GM12873 (cell line): Measurements from ENCODE around the gene TRPM1.
A peak's percentile ranks its signal among the peaks of the same experiment; 100 is the strongest.

ENCODE experiments used
- TF ChIP-seq, protein P1 (sequence below): IDR thresholded peaks from 2 replicates; pipeline ENCODE4 v1.5.1; 2012; ENCODE audit warnings: low read depth, mild to moderate bottlenecking, moderate library complexity, low read length, control low read depth; ENCODE audit not compliant: insufficient read depth; ENCODE audit errors: missing control alignments

TRPM1 gene

DNA sequence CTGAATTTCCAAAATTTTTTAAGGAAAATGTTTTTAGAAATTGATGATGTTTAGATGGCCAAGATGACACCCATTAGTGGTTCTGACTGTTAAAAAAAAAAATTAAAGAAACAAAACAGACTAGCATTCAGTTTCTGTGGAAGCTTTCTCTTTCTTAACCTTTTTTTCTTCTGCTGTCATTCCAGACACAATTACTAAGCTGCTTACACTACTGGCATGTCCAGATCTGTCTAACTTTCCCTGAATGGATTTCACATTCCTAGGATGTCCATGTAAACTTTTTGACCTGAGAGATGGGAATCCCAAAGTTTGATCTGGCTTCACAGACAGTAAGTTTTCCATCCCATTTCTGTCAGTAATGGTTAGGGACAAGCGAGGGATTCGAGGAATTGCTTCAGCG is 99.8 kb downstream of the TRPM1 start:
- TF ChIP-seq, protein P1, sequence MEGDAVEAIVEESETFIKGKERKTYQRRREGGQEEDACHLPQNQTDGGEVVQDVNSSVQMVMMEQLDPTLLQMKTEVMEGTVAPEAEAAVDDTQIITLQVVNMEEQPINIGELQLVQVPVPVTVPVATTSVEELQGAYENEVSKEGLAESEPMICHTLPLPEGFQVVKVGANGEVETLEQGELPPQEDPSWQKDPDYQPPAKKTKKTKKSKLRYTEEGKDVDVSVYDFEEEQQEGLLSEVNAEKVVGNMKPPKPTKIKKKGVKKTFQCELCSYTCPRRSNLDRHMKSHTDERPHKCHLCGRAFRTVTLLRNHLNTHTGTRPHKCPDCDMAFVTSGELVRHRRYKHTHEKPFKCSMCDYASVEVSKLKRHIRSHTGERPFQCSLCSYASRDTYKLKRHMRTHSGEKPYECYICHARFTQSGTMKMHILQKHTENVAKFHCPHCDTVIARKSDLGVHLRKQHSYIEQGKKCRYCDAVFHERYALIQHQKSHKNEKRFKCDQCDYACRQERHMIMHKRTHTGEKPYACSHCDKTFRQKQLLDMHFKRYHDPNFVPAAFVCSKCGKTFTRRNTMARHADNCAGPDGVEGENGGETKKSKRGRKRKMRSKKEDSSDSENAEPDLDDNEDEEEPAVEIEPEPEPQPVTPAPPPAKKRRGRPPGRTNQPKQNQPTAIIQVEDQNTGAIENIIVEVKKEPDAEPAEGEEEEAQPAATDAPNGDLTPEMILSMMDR: no peak

- TF ChIP-seq, protein P1: no peak
Measured at GRCh38 chr15:30999729-31000128, 101.8 kb downstream of the TRPM1 start.

GRCh38 chr15:30997270-30997669 is 104.3 kb downstream of the TRPM1 start:
- TF ChIP-seq, protein P1: no peak

- TF ChIP-seq, protein P1: no peak
Measured at GRCh38 chr15:30992249-30992864, 109.2 kb downstream of the TRPM1 start.

DNA sequence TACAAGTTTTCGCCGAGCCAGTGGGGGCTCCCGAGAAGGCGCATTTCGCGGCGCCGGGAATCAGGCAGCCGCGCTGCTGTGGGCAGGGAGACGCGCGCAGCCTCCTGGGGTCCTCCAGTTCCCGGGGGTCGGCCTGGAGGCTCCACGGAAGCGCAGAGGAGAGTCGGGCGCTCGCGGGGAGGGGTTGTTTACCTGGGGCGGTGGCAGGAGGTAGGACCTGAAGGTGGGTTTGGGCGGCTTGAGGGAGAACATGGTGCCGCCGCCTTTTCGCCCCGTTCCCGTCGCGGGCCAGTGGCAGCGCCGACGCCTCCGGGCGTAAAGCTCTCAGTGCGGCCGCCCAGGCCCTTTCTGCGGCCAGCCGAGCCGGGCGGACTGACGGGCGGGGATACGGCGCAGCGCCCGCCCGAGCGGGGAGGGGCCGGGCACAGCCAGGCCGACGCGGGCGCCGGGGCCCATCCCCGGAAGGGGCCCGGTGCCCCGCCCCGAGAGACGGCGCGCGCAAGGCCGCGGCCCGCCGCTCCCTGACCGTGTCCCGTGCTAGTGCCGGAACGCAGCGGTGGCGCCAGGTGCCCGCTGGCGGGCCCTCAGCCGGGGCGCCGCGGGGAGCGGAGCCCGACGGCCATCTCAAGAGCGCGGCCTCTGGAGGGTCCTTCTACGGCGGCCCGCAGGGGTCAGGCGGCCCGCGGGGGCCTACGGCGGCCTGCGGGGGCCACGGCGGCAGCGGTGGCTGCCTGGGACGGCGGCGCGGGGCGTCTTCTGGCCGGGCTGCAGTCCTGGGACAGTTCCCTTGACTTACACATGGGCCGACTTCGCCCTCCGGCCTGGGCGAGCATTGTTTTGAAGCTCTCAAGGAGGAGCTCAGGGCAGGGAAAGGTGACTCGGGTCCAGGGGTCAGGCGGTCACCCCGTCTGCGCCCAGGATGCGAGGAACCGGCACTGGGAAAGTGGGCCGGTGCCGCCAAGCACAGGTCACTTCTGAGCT is 110.0 kb downstream of the TRPM1 start, which contains the start of gene MTMR10:
MTMR10 (minus strand) TSS at position 374 of the 981 bp plus-strand sequence; CDS start at position 252, 122 bp downstream.
- TF ChIP-seq, protein P1: no peak

GRCh38 chr15:30990446-30991254 is 110.9 kb downstream of the TRPM1 start:
- TF ChIP-seq, protein P1: no peak

GRCh38 chr15:30990036-30990435 is 111.5 kb downstream of the TRPM1 start:
- TF ChIP-seq, protein P1: peak; percentile 18
